ENCODE data around the gene ATP8B3.
A peak's percentile ranks its signal among the peaks of the same experiment; 100 is the strongest.

The ATP8B3 gene

DNA sequence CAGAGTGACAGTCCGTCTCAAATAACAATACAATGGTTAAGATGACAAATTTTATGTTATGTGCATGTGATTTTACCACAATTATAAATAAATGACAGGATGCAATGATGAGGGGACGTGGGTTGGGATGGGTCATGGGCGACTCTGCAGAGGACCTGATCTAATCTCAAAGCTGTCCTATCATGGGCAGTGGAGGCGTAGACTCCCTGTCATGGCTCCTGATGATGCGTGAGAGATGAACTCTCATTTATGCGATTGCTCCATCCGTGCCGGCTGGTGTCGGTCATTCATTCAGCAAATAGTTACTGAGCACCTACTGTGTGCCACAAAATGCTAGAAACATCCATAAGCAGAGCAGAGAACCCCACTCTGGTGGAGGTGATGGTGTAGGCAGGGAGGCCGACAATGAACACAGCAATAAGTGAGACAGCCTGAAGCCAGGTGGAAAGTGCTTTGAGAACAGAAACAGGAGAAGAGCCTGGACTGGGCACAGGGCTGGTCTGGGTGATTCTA, 37.9 kb upstream of the ATP8B3 start:
- no peak for DNase-seq

DNA sequence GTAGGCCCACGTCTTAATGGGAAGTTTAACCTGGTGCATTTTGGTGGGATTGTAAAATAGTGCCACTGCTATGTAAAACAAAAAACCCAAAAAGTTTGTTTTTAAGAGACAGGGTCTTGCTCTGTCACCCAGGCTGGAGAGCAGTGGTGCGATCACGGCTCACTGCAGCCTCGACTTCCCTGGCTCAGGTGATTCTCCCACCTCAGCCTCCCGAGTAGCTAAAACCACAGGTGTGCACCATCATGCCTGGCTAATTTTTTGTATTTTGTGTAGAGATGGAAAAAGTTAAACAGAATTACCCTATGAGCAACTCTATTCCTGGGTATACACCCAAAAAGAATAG, 37.0 kb upstream of the ATP8B3 start:
- DNase-seq, result no peak

DNA sequence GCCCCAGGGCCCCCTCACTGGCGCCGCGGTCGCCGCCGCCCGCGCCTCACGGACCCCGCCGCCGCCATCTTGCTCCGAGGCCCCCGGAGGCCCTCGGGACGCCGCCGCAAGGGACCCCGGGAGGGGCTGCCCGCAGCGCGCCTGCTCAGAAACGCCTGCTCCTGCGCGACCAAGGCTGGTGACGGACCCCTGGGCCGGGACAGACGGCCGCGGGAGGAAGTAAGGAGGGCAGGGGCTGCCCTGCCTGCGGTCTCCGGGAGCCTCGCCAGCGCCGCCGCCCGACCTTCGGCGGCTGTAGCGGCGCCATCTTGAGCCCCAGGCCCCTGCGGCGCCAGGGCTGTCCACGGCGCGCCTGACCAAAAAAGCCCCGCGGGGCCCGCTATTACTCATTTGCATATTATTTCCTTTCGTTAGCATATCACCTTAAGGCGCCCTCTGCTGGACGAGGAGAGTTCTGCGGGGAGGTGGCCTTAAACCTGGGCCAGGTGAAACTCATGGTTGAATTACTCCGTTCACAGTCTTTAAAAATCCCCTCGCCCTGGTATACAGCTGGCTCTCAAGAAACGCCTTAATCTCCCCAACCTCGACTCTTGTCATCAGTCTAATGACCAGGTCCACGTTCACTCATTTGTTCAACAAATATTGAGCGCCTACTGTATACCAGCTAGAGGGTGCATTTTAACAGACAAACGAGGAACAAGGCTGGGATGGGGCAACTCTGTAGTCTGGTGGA, 36.5 kb upstream of the ATP8B3 start, which contains the start of gene REXO1:
Gene REXO1, minus strand, starts transcription at position 85 of the 733 bp plus-strand sequence. CDS start 125 bp downstream, outside the sequence.
- DNase-seq, result peak; percentile 93

DNA sequence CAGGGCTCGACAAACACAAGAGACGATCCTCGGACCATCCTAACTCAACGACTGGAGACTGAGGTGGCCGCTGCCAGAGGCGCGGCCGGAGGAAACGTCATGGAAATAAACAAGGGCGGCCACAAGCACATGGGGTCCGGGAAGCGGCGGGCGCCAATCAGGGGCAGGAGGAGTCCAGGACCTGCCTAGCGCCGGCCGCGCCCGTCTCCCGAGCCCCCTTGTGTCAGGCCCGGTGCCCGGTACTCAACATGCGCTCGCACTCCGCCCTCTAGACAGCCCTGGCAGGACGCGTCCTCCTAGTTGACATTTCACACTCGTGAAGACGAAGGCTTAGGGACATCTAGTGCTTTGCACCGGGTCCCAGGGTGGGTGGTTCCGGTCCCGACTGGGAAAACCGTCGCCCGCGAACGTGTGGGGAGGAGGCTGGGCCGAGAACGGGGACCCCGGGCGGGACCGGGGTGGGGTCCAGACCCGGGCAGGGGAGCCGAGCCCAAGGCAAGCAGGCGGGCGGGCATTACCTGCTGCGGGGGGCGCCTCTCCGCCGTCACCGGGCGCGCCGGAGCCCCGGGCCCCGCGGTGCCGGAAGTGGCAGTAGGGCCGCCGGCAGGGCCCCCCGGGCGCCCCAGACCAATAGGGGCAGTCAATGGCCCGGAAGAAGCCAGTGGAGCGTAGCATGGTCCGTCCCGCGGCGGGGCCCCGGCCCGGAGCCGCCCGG, 35.8 kb upstream of the ATP8B3 start:
- no peak for DNase-seq

DNA sequence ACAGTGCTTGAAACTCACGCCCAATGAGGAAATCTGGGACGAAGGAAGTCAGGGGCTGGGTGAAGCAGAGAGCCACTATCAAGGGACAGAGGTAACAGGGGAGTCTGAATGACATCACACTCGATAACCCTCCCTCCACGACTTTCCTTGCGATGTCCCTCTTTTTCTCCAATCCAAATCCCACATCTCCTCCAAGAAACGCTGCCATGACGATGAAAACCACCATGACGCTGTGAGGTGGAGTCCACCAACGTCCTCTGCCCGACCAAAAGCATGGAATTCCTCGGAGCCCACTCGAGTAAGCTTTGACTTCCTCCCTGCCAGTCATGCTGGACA, 35.2 kb upstream of the ATP8B3 start:
- no peak for DNase-seq

DNA sequence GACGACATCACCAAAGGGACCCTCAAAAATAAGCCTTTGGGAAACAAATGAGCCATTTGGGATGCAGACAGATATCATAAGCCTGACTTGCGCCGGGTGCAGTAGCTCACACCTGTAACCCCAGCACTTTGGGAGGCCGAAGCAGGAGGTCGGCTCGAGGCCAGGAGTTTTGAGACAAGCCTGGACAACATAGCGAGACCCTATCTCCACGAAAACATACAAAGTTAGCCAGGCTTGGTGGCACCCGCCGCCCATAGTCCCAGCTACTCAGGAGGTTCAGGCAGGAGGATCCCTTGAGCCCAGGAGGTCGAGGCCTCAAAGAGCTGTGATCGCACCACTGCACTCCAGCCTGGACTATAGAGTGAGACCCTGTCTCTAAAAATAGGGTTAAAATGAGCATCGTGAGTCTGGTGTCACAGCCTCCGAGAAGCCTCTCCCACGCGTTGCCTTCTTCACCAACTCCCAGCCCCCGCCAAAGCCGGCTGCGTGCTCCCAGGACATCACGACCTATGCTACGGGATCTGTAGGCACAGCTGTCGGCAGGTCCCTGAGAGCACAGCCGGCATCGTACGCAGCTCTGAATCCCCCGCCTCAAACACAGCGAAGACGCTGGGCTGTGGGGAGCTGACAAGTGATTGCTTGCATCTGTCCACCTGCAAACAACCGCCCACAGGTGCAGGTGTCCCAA, 34.6 kb upstream of the ATP8B3 start:
- DNase-seq, result no peak

DNA sequence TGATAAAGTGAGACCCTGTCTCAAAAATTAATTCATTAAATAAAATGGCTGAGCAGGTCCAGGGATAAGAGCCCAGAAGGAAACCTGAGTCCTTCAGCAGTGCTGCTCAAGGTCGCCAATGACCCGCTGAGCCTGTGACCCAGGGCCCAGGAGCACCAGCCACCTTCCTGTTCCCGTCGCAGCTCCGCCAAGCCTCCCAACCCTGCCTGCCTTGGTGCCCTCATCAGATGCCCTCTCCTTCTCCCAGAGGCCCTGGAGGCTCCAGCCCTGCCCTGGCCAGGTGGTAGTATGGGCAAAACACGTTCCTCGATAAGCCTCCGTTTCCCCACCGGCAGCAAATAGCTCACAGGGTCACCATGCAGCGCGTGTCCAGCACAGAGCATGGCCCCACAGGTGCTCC, 33.6 kb upstream of the ATP8B3 start:
- no peak for DNase-seq

DNA sequence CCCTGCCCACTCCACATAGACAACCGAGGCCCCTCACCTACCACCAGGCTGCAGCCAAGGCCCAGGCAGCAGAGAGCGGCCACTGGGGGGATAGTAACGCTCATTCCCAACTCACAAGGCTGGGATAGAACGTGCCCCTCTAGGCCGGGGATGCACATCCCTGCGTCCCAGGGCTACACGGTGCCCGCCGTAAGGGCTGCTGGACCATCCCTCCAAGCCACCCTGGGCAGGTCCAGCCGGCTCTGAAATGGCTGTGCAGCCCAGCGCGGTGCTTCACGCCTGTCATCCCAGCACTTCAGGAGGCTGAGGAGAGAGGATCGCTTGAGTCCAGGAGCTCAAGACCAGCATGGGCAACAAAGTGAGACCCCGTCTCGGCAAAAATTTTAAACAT, 33.0 kb upstream of the ATP8B3 start:
- no peak for DNase-seq

DNA sequence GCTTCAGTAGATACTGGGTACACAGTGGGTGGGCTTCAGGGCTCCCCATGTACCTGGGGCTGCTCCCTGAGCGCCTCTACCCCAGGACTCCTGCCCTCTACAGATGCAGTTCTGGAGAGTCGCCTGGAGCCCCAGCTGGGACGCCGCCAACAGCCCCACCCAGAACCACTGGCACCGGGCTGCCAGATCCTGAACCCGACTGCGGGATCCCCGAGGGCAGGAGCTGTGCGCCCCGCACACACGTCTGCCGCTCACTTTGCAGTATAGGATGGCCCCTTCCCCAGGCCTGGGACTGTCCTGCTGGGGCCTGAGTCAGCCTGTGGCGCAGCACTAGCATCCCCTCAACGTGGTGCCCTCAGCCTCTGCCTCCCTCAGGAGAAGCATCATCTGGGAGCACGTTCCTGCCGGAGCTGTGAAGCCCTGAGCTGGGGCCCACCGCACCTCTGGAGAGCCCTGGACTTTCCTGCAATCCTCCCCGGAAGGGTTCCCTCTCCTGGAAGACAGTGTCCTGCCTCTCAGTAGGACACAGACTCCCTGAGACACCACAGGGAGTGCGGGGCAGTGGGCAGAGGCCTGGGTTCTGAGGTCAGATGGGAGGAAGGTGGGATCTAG, 32.5 kb upstream of the ATP8B3 start:
- DNase-seq, result no peak

DNA sequence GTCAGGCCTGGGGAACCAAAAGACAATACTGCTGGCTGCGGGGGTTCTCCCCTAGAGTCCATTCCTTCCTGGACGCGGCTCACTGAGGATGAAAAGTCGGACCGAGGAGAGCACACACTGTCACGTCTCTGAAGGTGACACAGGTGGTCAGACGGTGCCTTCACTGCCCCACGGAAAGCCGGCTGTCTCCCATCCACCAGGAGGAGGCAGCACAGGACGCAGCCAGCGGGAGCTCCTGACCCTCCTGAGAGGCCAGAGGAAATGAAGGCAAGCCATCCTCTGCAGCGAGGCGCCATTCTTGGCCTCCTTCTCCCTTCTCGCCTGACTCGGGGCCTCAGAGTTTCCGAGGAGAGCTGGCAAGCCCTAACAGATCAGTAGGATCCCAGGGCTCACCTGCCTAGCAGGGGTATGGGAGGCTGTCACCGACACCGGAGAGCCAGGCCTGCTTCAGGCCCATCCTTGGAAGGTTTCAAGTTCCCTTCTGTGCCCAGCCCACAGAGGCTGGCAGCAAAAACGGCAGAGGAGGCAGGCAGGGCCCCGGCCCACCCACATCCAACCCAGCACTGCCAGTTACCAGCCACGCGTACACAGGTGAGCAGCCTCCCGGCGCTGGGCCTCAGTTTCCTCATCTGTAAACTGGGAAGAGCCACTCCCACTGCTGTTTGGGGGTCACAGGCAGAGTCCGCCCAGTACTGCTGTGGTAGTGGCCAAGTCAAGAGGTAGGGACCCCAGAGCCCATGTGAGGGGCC, 31.7 kb upstream of the ATP8B3 start:
- DNase-seq, result no peak

DNA sequence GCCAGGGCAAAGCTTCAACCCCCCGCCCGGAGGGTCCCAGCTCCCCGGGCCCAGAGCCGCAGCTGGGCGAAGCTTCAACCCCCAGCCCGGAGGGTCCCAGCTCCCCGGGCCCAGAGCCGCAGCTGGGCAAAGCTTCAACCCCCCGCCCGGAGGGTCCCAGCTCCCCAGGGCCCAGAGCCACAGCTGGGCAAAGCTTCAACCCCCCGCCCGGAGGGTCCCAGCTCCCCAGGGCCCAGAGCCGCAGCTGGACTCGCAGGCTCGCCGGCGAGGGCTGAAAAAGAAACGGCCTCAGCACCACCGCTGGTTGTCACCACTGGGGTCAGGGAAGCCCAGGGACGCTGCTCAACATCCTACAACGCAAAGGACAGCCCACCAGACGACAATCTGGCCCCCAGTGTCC, 31.0 kb upstream of the ATP8B3 start:
- DNase-seq, result no peak

DNA sequence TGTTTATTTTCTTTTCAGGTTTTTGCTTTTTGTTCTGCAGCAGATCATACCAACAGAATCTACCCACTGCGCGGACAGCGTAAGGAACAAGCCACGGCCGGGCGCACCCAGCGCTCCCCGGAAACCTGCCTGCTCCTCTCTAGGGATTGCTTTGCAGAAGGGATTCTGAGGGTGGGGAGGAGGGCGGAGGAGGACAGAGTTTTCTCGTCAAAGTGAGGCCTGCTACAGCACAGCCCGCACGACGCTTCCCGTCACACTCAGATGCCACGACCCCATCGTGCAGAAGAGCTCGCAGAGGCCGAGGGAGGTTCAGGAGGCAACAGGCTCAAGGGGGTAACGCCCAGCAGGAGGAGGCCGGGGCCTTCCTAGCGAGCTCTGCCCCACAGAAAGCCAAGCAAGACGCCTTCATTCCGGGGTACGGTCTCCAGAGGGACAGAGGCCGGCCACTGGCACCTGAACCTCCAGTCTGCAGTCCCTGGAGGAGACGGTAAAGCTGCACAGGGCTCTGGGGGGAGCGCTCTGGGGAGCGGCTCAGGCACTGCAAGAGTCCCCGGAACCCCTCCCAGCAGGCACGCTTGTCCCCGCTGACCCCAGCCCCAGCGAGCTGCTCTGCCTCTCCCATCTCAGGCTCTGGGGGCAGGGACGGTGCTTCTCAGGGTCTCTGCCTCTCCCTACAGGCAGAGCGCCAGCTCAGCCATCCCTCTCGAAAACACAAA, 29.3 kb upstream of the ATP8B3 start:
- DNase-seq, result no peak

DNA sequence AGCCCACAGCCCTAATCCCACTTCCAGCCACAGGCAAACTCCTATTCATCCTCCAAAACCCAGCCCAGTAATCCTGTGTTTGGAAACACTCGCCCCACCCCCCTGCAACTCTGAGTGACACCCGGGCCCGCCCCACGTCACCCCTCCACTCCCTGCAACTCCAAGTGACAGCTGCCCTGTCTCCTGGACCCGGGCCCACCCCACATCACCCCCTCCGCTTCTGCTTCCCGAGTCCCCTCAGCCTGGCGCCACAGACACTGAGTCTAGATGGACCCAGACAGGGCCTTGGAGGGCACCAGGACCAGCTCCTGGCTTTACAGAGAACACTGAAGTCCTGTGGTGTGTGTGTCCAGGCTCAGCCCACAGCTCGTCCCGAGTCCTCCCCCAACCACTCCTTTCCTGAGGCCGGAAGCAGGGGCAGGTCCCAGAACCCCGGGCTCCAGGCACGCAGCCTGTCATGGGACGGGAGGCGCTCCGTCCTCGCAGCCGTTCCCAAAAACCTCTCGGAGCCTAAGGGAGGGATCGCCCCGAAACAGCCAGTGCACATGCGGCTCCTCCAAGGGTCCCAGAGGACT, 28.6 kb upstream of the ATP8B3 start:
- DNase-seq, result no peak

DNA sequence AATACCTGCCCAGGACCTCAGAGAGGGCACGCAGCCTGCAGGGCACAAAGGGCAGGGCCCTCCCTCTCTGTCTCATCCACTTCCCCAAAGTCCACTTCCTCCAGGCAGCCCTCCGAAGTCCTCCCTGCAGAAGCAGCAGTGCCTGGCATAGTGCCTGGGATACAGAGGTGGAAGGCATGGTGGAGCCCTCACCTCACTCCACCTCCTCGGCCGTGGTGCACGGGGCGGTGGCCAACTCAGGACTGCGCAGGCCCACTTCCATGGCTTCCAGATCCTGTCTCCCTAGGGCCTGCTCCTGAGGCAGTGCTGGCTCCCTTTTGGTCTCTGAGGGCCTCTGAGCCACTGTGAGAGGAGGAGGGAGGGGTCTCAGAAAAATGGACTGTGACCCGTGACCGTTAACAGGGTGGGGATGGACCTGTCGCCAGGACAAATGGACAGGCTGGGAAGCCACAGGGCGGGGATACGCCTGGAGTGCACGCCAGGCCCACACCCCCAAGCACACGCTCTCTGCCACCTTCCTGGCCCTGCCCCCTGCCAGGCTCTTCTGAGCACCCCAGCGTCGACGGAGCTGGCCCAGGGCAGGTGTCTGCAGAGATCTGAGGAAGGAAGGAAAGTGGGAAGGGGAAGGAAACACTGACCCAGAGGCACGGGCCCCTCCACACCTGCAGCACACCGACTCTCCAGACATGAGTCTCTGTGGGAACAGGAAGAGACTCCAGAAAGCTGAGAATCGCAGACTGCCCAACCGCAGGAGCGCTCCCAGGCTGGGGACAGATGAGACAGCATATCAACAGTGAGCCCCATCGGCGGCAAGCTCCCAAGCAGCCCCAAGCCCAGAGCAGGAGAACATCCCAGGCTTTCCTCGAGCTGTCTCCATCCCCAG, 27.8 kb upstream of the ATP8B3 start:
- no peak for DNase-seq

DNA sequence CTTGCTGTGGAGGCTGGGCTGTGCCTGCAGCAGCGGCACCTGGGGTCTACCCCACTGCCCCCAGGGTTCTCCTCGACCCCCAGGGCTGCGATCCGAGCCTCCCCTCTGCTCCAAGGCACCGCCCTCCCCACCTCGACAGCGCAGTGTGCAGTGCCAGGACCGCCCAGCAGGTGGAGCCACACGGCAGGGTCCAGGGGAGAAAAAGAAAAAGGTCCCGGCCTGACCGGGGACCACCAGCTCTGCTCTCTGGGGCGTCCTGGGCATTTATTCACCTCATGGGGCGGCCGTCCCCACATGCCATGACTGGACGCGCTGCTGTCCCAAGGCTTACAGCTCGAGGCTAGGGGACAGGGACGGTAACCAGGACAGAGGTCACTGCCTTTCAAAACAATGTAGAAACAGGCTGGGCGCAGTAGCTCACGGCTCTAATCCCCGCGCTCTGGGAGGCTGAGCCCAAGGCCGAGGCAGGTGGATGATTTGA, 25.6 kb upstream of the ATP8B3 start:
- DNase-seq, result no peak

DNA sequence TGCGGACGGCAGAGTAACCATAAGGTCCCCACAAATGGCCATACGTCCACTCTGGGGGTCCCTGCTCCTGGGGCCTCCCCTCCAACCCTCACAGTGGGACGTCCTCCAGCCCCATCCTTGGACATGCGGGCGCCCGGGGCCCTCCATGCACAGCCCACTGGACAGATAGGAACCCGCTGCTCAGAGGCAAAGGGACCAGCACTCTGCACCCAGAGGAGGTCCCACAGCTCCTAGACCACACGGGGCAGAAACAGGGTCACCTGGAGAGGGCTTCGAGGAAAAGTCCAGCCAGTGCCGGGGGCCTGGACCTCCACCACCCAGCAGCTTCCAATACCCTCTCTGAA, 25.1 kb upstream of the ATP8B3 start:
- DNase-seq, result no peak

DNA sequence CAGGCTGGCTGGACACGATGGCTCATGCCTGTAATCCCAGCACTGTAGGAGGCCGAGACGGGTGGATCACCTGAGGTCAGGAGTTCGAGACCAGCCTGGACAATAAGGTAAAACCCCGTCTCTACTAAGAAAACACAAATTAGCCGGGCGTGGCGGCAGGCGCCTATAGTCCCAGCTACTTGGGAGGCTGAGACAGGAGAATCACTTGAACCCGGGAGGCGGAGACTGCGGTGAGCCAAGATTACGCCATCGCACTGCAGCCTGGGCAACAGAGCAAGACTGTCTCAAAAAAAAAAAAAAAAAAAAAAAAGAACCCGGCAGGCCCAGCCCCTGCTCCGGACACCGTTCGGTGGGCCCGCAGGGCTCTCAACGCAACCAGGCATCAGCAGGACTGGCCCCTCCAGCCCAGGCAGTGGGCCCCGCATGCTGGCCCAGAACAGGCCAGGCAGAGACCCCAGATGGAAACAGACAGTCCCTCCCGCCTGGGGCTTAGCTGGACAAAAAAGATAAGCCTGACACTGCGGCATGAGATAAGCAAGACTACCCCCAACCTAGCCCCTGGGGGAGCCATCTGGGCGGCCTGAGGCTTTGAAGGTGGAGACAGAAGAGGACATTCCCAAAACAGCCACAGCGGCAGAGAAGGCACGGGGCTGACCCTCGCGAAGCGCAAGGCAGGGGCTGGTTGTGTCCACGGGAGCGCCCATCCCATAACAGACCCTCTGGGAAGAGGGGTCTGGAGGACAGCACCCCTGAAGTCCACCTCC, 24.6 kb upstream of the ATP8B3 start:
- DNase-seq, result no peak

DNA sequence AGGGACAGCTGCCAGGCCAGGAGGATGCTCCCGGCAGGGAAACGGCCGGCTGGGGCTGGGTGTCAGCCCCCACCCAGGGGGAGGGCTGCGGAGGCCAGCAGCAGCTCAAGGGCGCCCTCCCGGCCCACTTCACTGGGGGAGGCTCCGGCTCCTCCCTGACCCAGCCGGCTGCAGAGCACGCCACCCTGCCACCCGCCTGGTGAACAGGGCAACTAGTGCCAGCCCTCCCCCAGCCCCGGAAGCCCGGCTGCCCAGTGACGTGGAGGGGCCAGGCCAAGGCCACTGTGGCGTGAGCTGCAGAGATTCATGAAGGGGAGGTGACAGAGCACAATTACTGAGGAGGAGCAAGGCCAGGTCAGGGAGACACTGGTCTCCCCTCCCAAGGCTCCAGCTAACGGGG, 21.5 kb upstream of the ATP8B3 start:
- no peak for DNase-seq

DNA sequence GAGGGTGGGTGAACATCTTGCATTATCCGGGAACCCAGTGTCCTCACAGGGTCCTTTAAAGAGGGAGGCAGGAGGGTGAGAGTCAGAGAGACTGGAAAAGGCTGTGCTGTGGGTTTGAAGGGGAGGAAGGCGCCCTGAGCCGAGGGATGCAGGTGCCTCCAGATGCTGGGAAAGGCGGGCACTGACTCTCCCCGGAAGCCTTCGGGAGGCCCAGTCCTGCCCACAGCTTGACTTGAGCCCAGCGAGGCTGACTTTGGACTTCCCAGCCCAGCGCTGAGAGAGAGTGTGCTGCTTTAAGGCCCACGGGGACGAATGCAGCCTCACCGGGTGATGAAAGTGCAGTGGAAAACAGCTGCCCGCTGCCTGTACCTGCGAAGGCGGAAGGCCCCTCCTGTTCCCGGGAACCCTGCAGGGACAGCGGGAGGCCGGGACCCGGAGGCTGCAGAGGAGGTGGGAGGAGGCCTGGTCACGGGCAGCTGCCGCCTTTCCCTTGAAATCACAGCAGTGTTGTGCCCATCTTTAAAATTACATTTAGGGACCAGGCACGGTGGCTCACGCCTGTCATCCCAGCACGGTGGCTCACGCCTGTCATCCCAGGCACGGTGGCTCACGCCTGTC, 20.1 kb upstream of the ATP8B3 start:
- no peak for DNase-seq
